HL-60 (cell line): Measurements from ENCODE around the gene TRNP1.

Experiments
- CTCF ChIP-seq: IDR thresholded peaks from one replicate; pipeline ENCODE4 v1.5.1; 2011; ENCODE audit warnings: low read length, control low read depth, inconsistent platforms; ENCODE audit not compliant: insufficient read depth
- GABPA ChIP-seq: IDR thresholded peaks from 2 replicates; pipeline ENCODE4 v1.6.1; 2012; ENCODE audit warnings: low read depth
- POLR2AphosphoS5 ChIP-seq: IDR thresholded peaks from 2 replicates; pipeline ENCODE4 v1.6.1; 2012; ENCODE audit warnings: low read depth
- TF ChIP-seq, protein P1 (sequence below): IDR thresholded peaks from 2 replicates; pipeline ENCODE4 v1.6.1; 2012; ENCODE audit warnings: low read depth; ENCODE audit not compliant: insufficient replicate concordance

GRCh38 chr1:27007909-27008582 is 14.6 kb downstream of the TRNP1 start:
- TF ChIP-seq POLR2AphosphoS5: no peak
- no peak for TF ChIP-seq CTCF
- TF ChIP-seq GABPA: no peak
- TF ChIP-seq, protein P1, sequence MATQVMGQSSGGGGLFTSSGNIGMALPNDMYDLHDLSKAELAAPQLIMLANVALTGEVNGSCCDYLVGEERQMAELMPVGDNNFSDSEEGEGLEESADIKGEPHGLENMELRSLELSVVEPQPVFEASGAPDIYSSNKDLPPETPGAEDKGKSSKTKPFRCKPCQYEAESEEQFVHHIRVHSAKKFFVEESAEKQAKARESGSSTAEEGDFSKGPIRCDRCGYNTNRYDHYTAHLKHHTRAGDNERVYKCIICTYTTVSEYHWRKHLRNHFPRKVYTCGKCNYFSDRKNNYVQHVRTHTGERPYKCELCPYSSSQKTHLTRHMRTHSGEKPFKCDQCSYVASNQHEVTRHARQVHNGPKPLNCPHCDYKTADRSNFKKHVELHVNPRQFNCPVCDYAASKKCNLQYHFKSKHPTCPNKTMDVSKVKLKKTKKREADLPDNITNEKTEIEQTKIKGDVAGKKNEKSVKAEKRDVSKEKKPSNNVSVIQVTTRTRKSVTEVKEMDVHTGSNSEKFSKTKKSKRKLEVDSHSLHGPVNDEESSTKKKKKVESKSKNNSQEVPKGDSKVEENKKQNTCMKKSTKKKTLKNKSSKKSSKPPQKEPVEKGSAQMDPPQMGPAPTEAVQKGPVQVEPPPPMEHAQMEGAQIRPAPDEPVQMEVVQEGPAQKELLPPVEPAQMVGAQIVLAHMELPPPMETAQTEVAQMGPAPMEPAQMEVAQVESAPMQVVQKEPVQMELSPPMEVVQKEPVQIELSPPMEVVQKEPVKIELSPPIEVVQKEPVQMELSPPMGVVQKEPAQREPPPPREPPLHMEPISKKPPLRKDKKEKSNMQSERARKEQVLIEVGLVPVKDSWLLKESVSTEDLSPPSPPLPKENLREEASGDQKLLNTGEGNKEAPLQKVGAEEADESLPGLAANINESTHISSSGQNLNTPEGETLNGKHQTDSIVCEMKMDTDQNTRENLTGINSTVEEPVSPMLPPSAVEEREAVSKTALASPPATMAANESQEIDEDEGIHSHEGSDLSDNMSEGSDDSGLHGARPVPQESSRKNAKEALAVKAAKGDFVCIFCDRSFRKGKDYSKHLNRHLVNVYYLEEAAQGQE: no peak
